DMS79 (cell line): ENCODE results near the gene CARM1.
"Not testable (repeated sequence)": the region's sequence is repeated elsewhere in the genome, so short reads cannot be mapped to it uniquely, and the experiment has no call there.

Experiments
- DNase-seq: peaks from one replicate; lab custom pipeline; 2025; lab: John Stamatoyannopoulos, UW

Gene CARM1

GRCh38 chr19:10872546-10873107 lies 1.3 kb downstream of the CARM1 start:
- DNase-seq = no peak

GRCh38 chr19:10874024-10874423 lies 2.7 kb downstream of the CARM1 start:
- no peak for DNase-seq

GRCh38 chr19:10876459-10877240 lies 5.3 kb downstream of the CARM1 start:
- no peak for DNase-seq

- not testable (repeated sequence) for DNase-seq
These were observed 6.3 kb downstream of the CARM1 start for GRCh38 chr19:10877608-10878007.

GRCh38 chr19:10878253-10878652 lies 6.9 kb downstream of the CARM1 start:
- DNase-seq = no peak

- no peak for DNase-seq
These were observed 10.2 kb downstream of the CARM1 start for GRCh38 chr19:10881403-10882107.

- no peak for DNase-seq
These were observed 10.7 kb downstream of the CARM1 start for GRCh38 chr19:10882108-10882457.

GRCh38 chr19:10884274-10884673 lies 12.9 kb downstream of the CARM1 start:
- DNase-seq = no peak

GRCh38 chr19:10885201-10886169 lies 14.1 kb downstream of the CARM1 start:
- DNase-seq = no peak

- no peak for DNase-seq
These were observed 16.4 kb downstream of the CARM1 start for GRCh38 chr19:10887616-10888367.

- no peak for DNase-seq
These were observed 17.1 kb downstream of the CARM1 start for GRCh38 chr19:10888421-10888866.

GRCh38 chr19:10889880-10890279 lies 18.5 kb downstream of the CARM1 start:
- no peak for DNase-seq

GRCh38 chr19:10891405-10892086 lies 20.2 kb downstream of the CARM1 start:
- DNase-seq = no peak

GRCh38 chr19:10892256-10892655 lies 20.9 kb downstream of the CARM1 start:
- no peak for DNase-seq

- DNase-seq = no peak
These were observed 23.5 kb downstream of the CARM1 start for GRCh38 chr19:10894911-10895213.

- DNase-seq = no peak
These were observed 24.0 kb downstream of the CARM1 start for GRCh38 chr19:10895363-10895762.

- no peak for DNase-seq
These were observed 24.6 kb downstream of the CARM1 start for GRCh38 chr19:10895920-10896319.

- no peak for DNase-seq
These were observed 25.6 kb downstream of the CARM1 start for GRCh38 chr19:10896851-10897526.

- peak; percentile 59 for DNase-seq
These were observed 27.3 kb downstream of the CARM1 start for GRCh38 chr19:10898633-10899032.

GRCh38 chr19:10899151-10899653 lies 27.8 kb downstream of the CARM1 start:
- peak; percentile 68 for DNase-seq
